B cell (primary cell): ENCODE data around the gene ZCCHC24. TPM values are rescaled to one million over a fixed set of nuclear protein-coding genes. Genes with fewer than 3 reads are reported as not detected.

ENCODE experiments used
- ATAC-seq: fragments of 200-7000 bp; cut with Tn5 transposase; one replicate; pipeline ENCODE4 v1.10.0; 2021; ENCODE audit warnings: low read depth, mild to moderate bottlenecking, moderate number of reproducible peaks, moderate library complexity
- CTCF ChIA-PET: fragments of 350-600 bp; sonication (Branson Sonifier 250); formaldehyde crosslinking; loops from one replicate; lab custom pipeline; 2021; ENCODE audit warnings: antibody characterized with exemption, inconsistent platforms; lab: Charles Lee
- POLR2A ChIA-PET: fragments of 350-600 bp; sonication (Branson Sonifier 250); formaldehyde crosslinking; loops from one replicate; lab custom pipeline; 2021; ENCODE audit warnings: antibody characterized with exemption; lab: Charles Lee
- DNase-seq: peaks from one replicate; pipeline ENCODE4 v3.0.0; 2013
- H2AFZ ChIP-seq: 2 replicates; pipeline ENCODE4 v1.6.1; 2012; ENCODE audit warnings: mild to moderate bottlenecking, low read depth, low read length; ENCODE audit not compliant: insufficient read depth, poor library complexity, severe bottlenecking
- H3K27ac ChIP-seq, 2 donors: 1 replicate in 1 of 2; 2 replicates in 1 of 2; pipeline ENCODE4 v1.5.1; 2012 to 2013; ENCODE audit warnings: low read length in 2 of 2, mild to moderate bottlenecking in 2 of 2, moderate library complexity in 1 of 2
- H3K27me3 ChIP-seq, 4 experiments: fragments of 200-600 bp in 1 of 4; sonication (generic) in 1 of 4; replicated peaks in 1 of 4; 1 replicate in 2 of 4; 2 replicates in 2 of 4; pipeline versions ENCODE4 v1.6.1 to v1.7.0; 2013 to 2016; ENCODE audit warnings: low read length in 3 of 4, mild to moderate bottlenecking in 2 of 4, mixed read lengths in 1 of 4, moderate library complexity in 1 of 4; ENCODE audit not compliant: insufficient read depth in 4 of 4, control insufficient read depth in 3 of 4; ENCODE audit errors: control extremely low read depth in 1 of 4
- H3K36me3 ChIP-seq, 2 experiments: replicated peaks in 1 of 2; 1 replicate in 1 of 2; 2 replicates in 1 of 2; pipeline versions ENCODE4 v1.6.1 to v1.7.1; 2013; ENCODE audit warnings: low read length in 1 of 2; ENCODE audit not compliant: insufficient read depth in 2 of 2, control insufficient read depth in 1 of 2; ENCODE audit errors: control extremely low read depth in 1 of 2, extremely low read depth in 1 of 2
- H3K4me1 ChIP-seq, 2 donors: fragments of 200-600 bp in 1 of 2; sonication (generic) in 1 of 2; 1 replicate in 1 of 2; 2 replicates in 1 of 2; pipeline versions ENCODE4 v1.5.1 to v1.6.1; 2013 to 2017; ENCODE audit warnings: low read length in 2 of 2; ENCODE audit not compliant: control insufficient read depth in 2 of 2, insufficient read depth in 2 of 2
- H3K4me2 ChIP-seq: replicated peaks from 2 replicates; pipeline ENCODE3; 2012; ENCODE audit warnings: mild to moderate bottlenecking, low read depth, low read length; ENCODE audit not compliant: poor library complexity, severe bottlenecking
- H3K4me3 ChIP-seq, 5 experiments: fragments of 200-600 bp in 1 of 5; sonication (generic) in 1 of 5; 1 replicate in 3 of 5; 2 replicates in 2 of 5; pipeline versions ENCODE4 v1.5.1 to v1.7.0; 2011 to 2016; ENCODE audit warnings: low read length in 4 of 5, mild to moderate bottlenecking in 4 of 5, low read depth in 2 of 5, control low read depth in 1 of 5, moderate library complexity in 1 of 5; ENCODE audit not compliant: insufficient read depth in 1 of 5; ENCODE audit errors: control extremely low read depth in 1 of 5, extremely low read depth in 1 of 5
- H3K79me2 ChIP-seq: fragments of 200-600 bp; sonication (generic); one replicate; pipeline ENCODE4 v1.6.0; 2016; ENCODE audit warnings: low read length; ENCODE audit not compliant: control insufficient read depth, insufficient read depth
- H3K9ac ChIP-seq: fragments of 200-600 bp; sonication (generic); 2 replicates; pipeline ENCODE4 v1.6.1; 2017; ENCODE audit warnings: mild to moderate bottlenecking, low read length, moderate library complexity
- H3K9me3 ChIP-seq, 3 donors: one replicate each; pipeline versions ENCODE4 v1.6.1 to v1.7.1; 2013; ENCODE audit warnings: low read length in 2 of 3; ENCODE audit not compliant: control insufficient read depth in 2 of 3, insufficient read depth in 1 of 3; ENCODE audit errors: control extremely low read depth in 1 of 3
- H4K20me1 ChIP-seq: 2 replicates; pipeline ENCODE4 v1.6.0; 2012; ENCODE audit warnings: mild to moderate bottlenecking, low read length; ENCODE audit not compliant: insufficient read depth, control insufficient read depth, poor library complexity, severe bottlenecking
- H3K27ac Mint-ChIP-seq: one replicate; pipeline ENCODE4 v1.8.0; 2021; ENCODE audit warnings: mixed read lengths
- H3K27me3 Mint-ChIP-seq: one replicate; pipeline ENCODE4 v1.8.0; 2021; ENCODE audit warnings: mixed read lengths
- H3K4me1 Mint-ChIP-seq: one replicate; pipeline ENCODE4 v1.8.0; 2021; ENCODE audit warnings: mixed read lengths
- H3K4me3 Mint-ChIP-seq: one replicate; pipeline ENCODE4 v1.8.0; 2021; ENCODE audit warnings: mixed read lengths
- H3K9me3 Mint-ChIP-seq: one replicate; pipeline ENCODE4 v1.8.0; 2022; ENCODE audit warnings: mixed read lengths; ENCODE audit not compliant: insufficient read depth
- EZH2 ChIP-seq: IDR thresholded peaks from 2 replicates; pipeline ENCODE4 v1.6.1; 2012; ENCODE audit warnings: borderline replicate concordance, low read depth, mild to moderate bottlenecking, moderate library complexity, low read length; ENCODE audit not compliant: insufficient read depth, poor library complexity, severe bottlenecking
- WGBS: methylation state at CpG from one replicate; pipeline ENCODE4 v1.1.5; 2013; ENCODE audit warnings: missing lambda C conversion rate; ENCODE audit not compliant: insufficient coverage; 5-methylcytosine and 5-hydroxymethylcytosine counted together
- intact Hi-C: fragments of 100-400 bp; cut with micrococcal nuclease; formaldehyde crosslinking; loops from one replicate; pipeline ENCODE4 v1.10.0; 2022
- polyA plus RNA-seq: library from polyadenylated mRNA; depleted of rRNA; stranded (reverse); fragments of >200 nt; gene quantifications from 2 replicates; pipeline ENCODE4 v1.2.3, GENCODE V29; 2012
- total RNA-seq, 2 donors: library from RNA; stranded (reverse); fragments of 120-200 nt in 1 of 2; gene quantifications; 1 replicate in 1 of 2; 2 replicates in 1 of 2; pipeline versions ENCODE4 v1.2.3 to v1.2.4, GENCODE V29; 2013 to 2022
- TF ChIP-seq, protein P1 (sequence below): fragments of 200-600 bp; IDR thresholded peaks from one replicate; pipeline ENCODE4 v1.8.0; 2022; ENCODE audit warnings: antibody characterized with exemption, mild to moderate bottlenecking

ZCCHC24 gene
- total and polyA plus RNA-seq, 2 donors (not counting 1 experiment from before 2014, with no cell fraction given) = 0.34 to 2.3 TPM

- peaks cover 0 to 1% of the 10 kb centered on the region in 2 donors for H3K4me1 ChIP-seq
- intact Hi-C loops = no loop called here
- no peaks in the 10 kb centered on the region for H3K9me3 Mint-ChIP-seq
Measured at GRCh38 chr10:79425074-79425532, 20.3 kb downstream of the ZCCHC24 start.

More at GRCh38 chr10:79425074-79425532, 20.3 kb downstream of the ZCCHC24 start:
- DNase-seq = no peak
- H3K4me3 Mint-ChIP-seq = no peak overlapping the region
- Histone ChIP-seq H3K9ac (no peak overlapping the region), H3K36me3 (no peaks in the 10 kb centered on the region), H2AFZ (no peak overlapping the region), H3K27ac (no peak overlapping the region), H4K20me1 (no peaks in the 10 kb centered on the region), H3K9me3 (peaks cover 0 to 3% (median 0%) of the 10 kb centered on the region in 3 donors), H3K4me2 (no peak overlapping the region), H3K27me3 (no peaks in the 10 kb centered on the region), H3K79me2 (no peaks in the 10 kb centered on the region), H3K4me3 (no peak overlapping the region)
- no peaks in the 10 kb centered on the region for H3K4me1 Mint-ChIP-seq
- ATAC-seq = no peak
- ChIA-PET CTCF (interaction anchor here (1.0 kb wide), 1 partner anchor 14 kb away, joined by 3 read pairs; no protein-coding TSS in a partner anchor), POLR2A (no interaction called here)
- no peak overlapping the region for H3K27ac Mint-ChIP-seq
- H3K27me3 Mint-ChIP-seq = no peaks in the 10 kb centered on the region
- WGBS = 77% methylated on average over 5 of the region's 5 CpGs
- no peak for TF ChIP-seq EZH2
- TF ChIP-seq, protein P1, sequence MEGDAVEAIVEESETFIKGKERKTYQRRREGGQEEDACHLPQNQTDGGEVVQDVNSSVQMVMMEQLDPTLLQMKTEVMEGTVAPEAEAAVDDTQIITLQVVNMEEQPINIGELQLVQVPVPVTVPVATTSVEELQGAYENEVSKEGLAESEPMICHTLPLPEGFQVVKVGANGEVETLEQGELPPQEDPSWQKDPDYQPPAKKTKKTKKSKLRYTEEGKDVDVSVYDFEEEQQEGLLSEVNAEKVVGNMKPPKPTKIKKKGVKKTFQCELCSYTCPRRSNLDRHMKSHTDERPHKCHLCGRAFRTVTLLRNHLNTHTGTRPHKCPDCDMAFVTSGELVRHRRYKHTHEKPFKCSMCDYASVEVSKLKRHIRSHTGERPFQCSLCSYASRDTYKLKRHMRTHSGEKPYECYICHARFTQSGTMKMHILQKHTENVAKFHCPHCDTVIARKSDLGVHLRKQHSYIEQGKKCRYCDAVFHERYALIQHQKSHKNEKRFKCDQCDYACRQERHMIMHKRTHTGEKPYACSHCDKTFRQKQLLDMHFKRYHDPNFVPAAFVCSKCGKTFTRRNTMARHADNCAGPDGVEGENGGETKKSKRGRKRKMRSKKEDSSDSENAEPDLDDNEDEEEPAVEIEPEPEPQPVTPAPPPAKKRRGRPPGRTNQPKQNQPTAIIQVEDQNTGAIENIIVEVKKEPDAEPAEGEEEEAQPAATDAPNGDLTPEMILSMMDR = no peak
